ENCODE results near the gene IFIT5.
"Not testable (repeated sequence)": the region's sequence is repeated elsewhere in the genome, so short reads cannot be mapped to it uniquely, and the experiment has no call there.

The IFIT5 gene

GRCh38 chr10:89440226-89441009 lies 26.1 kb downstream of the IFIT5 start:
- no peak for DNase-seq

DNA sequence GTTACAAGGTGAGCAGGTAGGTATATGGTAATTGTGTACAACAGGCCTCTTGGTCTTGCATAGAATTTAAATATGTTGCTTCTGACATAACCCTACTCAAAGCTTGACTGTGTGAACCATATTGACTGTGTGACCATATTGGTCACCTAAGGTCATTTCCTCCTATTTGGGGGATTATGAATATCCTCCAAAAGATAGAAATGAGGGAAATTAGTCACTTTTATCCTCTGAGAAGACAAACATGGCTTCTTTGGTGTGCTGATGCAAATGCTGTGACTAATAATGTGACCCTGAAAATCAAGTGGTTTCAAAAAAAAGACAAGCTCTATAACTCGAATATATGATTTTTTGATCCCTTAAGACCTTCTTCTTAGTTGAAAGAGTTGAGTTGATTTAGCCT lies 27.9 kb downstream of the IFIT5 start:
- DNase-seq: no peak

- not testable (repeated sequence) for DNase-seq
These were observed 30.5 kb downstream of the IFIT5 start for GRCh38 chr10:89444819-89445218.

DNA sequence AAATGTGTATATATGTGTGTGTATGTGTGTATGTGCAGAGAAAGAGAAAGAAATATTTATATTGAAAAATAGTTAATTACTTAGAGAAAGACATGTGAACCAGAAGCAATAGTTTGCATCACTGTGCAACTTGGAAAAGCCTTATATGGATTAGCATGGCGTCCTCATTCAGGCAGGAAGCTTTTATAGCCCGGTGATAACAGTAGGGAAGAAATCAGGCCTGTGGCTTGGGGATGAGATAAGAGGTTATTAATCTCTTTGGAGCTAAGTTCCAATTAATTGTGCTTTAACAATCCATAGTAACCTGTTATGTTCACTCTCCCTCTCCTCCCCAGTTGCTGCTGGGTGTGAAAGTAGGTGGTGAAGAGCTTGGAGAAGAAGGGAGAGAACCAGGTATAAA lies 36.5 kb downstream of the IFIT5 start:
- no peak for DNase-seq

- no peak for DNase-seq
These were observed 37.8 kb downstream of the IFIT5 start for GRCh38 chr10:89452193-89452592.

- DNase-seq: no peak
These were observed 40.4 kb downstream of the IFIT5 start for GRCh38 chr10:89454561-89455347.

DNA sequence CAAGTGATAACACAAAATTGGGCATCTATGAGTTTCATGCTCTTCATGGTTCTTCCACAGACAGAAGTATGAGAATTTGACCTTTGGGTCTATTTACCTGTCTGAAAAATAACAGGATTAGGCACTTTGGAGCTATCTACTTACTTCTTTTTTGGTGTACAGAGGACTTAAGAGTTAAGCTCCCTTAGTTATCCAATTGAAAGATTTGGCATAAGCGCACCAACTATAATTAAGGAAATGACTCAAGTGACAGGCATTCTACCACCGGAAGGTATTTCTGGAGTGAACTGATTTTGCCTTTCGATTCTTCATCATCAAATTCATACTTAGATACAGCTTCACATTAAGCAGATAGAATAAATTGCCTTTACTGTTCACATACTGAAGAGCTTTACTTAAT lies 43.9 kb downstream of the IFIT5 start:
- DNase-seq: no peak

DNA sequence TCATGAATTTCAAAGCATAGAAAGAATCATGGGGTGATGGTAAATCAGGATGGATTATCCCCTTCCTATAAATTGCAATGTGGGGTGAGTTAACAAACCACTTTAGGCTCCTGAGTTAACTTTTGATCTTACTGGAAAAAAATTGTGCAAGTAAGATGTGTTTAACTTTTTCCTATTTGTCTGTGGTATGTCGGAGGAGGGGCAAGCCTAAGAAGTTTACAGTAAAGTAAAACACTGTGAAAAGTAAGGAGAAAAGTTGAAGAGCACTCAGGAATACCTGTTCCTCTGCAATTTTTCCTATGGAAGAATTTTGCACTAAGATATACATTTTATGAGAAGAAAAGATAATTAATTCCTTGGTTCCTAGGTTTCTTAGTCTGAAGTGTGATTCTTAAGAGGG lies 44.4 kb downstream of the IFIT5 start:
- DNase-seq: no peak

DNA sequence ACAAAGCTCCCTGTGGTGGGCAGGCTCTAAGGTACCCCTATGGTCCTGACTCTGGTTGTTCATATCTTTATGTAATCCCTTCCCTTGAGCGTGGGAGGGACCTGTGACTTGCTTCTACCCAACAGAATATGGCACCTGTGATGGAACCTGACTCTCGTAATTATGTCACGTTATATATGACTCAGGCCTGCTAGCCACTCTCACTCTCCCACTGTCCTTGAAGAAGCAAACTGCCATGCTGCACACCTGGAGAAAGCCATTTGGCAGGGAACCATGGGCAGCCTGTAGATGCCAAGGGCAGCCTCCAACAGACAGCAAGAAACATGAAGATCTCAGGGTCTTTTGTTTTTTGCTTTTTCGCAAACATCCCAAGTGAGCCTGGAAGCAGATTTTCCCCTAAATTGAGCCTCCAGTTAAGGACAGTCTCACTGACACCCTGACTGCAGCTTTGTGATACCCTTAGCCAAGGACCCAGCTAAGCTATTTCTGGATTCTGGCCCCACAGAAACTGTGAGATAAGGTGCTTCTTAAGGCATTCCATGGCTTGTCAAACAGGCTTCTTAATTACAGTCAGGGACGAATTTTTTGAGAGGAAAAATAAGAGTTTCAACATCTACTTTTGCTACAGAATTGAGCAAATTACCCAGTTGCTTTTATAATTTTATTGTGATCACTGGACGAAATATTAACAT lies 49.6 kb downstream of the IFIT5 start:
- no peak for DNase-seq

GRCh38 chr10:89465196-89465595 lies 50.8 kb downstream of the IFIT5 start:
- no peak for DNase-seq

GRCh38 chr10:89466599-89467035 lies 52.2 kb downstream of the IFIT5 start:
- DNase-seq: no peak

DNA sequence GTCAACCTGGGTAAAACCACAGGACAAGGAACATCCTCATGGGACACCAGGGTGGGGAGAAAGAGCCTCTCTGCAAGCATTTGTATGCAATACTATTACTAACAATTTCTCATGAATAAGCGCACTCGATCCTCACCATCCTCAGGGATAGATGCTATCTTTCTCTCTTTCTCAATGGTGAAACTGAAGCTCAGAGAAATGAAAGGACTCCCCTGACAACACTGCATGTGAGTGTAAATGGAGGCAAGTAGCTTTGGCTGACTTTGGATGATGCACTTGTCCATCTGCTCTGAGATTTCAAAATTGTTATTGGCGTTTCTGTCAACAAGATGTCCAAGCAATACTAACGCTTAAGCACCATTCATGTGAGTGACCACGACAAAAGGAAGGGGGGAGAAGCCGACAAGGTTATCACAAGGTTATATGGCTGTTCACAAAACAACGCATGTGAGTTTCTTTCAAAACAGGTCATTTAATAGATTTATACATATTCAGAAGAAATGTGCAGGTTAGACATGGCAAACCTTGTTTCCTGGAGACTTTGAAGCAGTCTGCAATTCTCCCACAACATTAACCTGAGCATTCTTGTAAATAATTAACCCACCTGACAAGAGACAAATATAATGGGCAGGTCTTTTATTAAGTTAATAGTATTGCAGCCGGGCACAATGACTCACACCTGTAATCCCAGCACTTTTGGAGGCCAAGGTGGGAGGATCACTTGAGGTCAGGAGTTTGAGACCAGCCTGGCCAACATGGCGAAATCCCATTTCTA lies 54.0 kb downstream of the IFIT5 start:
- no peak for DNase-seq

GRCh38 chr10:89469517-89469916 lies 55.1 kb downstream of the IFIT5 start:
- no peak for DNase-seq
